DMS153 (cell line): ENCODE data around the gene RAB22A.

Experiments
- DNase-seq: peaks from one replicate; lab custom pipeline; 2025; lab: John Stamatoyannopoulos, UW

RAB22A gene

DNA sequence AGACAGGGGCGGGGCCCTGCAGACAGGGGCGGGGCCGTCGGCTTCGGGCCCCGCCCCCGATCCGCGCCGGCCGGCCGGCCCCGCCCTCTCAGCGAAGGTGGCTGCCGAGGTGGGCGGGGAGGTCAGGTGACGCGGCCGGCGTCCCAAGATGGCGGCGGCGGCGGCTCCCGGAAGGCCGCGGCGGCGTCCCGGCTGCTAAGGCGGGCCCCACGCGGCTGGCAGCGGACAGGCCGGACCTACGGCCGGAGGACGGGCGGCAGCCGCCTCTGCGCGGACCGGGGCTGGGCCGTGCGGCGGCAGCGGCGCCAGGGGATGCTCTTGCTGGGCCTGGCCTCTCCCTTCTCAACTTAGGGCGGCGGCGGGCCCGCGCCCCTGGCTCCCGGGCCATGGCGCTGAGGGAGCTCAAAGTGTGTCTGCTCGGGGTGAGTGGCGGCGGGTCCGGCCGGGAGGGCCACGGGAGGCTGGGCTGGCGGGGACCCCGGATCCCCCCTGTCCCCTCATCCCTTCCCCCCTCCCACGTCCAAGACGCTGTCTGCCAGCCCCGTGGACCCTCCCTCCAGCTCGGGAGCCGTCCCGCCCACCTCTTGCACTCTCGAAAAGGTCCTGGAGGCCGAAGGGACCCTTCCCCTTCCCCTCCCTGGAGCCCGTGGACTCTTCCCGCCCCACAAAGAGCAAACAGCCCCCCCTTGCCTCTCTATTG lies at the start of gene RAB22A:
Gene RAB22A (plus strand): TSS at position 125 of the 700 bp plus-strand sequence. CDS start 262 bp downstream, at position 387.
- DNase-seq: no peak

- no peak for DNase-seq
These were observed 49.5 kb upstream of the RAB22A start for GRCh38 chr20:58260006-58260405.

GRCh38 chr20:58261660-58262059 lies 47.9 kb upstream of the RAB22A start:
- no peak for DNase-seq

- DNase-seq: no peak
These were observed 45.2 kb upstream of the RAB22A start for GRCh38 chr20:58264271-58264670.

- DNase-seq: no peak
These were observed 41.9 kb upstream of the RAB22A start for GRCh38 chr20:58267389-58268215.

DNA sequence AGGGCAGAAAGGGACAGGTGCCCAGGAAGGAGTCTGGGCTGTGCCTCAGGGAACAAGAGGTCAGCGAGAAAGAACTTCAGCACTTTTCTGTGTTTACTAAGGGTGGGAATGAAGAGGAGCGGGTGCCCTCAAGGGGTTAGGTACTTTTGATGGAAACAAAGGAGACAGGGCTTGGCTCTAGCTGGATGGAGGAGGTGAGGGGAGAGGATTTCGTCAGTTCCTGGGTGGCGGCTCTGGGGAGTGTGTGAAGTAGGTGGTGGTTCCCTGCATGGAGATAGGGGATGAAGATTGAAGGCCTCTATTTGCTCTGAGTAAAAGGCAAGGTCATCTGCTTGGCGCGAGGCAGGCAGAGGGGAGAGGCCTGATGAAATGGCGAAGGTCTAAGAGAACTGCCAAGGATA lies 41.1 kb upstream of the RAB22A start:
- no peak for DNase-seq

DNA sequence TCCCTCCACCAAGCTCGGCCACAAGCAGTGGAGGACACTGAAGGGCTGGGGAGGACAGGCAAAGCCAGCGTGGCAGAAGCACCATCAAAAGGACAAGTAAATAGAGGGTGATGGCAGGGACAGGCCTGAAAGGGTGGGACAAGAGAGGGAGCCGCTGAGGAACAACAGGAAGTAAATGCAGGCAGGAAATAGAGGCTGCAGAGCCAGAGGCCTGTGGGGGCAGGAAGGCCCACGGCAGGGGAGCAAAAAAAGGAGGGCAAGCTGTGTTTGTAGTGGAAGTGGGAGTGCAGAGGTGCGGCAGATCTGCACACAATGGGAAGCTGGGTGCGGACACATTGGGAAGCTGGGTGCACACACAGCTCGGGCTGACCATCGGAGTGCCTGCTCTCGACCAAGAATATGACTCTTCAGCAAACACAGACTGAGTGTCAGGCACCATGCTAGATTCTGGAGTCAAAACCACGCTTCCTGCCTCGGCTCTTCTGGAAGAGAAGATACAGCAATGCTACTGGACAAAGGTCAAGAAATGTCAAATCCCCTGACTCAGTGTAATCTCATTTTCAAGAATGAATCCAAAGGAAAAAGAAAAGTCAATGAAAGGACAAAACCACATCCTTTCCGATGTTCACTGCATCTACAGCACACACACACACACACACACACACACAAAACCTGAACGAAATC lies 40.4 kb upstream of the RAB22A start:
- no peak for DNase-seq

DNA sequence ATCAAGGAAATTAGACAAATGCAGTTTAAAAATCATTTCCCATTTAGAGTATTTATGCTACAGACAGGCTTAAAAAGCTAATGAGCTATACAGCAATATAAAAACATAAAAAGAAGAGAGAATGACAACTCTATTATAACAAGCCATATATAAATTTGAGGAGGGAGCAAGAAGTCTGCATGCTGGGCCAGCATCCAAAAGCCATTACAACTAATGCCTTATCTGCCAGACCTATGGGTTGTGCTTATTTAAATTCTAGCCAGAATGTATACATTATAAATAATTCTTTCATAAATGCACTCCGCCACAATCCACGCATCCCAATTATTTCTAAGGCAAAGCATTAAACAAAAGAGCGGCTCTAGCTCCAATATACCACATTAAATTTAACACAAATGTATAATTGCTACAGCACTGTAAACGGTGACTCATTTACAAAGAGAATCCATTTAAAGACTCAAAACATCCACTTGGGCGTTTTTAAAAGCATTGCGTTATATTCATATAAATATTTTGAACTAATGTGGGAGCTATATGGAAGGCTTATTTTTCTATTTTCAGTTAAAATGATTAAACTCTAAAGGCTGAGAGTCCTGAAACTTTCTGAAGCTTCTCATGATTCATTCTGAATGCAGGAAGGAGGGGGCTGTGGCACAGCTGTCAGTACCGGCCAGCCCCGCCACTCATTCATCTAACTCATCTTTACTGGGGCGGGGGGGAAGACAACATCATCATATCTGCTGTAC lies 37.7 kb upstream of the RAB22A start:
- no peak for DNase-seq

DNA sequence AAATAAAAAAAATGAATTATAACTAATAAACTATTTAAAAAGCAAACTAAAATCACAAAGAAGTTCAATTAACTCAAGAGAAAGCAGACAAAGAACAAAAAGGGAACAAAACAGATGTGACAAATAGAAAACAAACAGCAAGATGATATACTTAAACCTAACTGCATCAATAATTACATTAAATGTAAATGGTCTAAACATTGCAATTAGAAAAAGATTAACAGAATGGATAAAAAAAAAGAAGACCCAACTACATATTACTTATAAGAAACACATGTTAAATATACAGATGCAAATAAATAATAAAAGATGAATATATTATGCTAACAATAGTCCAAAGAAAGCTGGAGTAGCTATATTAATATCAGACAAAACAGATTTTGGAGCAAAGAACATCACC lies 35.1 kb upstream of the RAB22A start:
- DNase-seq: no peak

DNA sequence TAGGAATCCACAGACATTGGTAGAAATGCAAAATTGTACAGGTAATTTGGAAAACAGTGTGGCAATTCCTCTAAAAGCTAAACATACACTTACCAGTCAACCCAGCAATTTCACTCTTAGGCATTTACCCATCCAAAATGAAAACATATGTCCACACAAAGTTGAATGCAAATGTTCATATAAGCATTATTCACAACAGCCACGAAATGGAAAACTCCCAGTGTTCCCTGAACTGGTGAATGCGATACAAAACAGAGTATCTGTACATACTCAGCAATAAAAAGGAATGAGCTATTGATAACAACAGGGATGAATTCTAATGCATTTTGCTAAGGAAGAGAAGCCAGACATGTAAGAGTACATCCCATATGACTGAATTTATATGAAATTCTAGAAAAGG lies 32.4 kb upstream of the RAB22A start:
- no peak for DNase-seq

DNA sequence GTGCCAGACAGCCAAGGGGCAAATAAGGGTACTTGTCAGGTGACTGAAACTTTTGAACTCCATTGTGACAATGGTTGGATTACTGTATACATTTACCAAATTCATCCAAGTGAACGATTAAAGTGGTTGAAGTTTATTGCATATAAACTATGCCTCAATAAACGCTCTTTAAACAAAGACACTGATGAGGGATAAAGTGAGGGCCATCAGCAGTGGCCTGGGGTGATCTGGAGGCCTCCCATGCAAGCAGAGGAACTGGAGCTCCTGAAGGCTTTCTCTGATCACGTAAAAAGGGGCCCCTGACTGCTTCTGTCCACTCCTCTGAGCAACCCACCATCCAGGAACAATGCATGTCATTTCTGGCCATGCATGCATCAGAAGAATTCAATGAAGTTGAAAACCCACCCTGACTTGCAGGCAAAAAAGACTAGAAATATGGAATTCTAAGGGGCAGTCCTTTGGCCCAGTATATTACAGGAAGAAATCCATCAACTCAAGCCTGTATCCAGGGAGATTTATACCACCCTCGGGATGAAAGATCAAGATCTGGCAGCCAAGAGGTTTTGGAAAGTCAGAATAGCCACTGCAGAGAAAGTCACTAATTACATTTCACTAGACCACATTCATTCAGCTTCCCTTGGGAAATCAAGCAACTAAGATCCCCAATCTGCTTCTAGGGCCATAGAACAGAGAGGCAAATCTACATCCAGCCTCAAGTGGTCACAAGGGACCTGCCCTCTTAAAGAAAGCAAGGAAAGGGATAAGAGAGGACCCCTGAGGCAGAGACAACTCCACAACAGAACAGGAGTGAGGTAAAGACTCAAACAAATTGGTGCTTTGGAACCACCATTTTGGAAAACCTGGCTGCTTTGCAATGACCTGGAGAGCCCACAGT lies 31.7 kb upstream of the RAB22A start:
- DNase-seq: no peak

- DNase-seq: no peak
These were observed 22.8 kb upstream of the RAB22A start for GRCh38 chr20:58286729-58287128.

DNA sequence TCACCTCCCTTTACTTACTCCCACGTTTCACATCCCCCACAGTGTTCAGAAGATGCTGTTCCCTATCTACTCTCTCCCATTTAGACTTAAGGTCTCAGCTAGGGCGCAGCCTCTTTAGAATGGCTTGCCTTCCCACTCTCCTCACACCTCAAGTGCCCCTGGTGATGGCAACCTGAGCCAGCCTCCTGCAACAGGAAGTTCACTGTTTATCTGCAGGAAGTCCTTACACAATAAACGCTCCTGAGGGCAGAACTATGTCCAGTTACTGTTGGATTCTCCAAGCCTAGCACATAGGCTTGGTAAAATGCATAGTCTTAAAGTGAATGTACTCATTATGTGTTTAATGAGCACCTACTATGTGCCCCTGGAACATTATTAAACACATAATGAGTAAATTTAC lies 21.9 kb upstream of the RAB22A start:
- no peak for DNase-seq

DNA sequence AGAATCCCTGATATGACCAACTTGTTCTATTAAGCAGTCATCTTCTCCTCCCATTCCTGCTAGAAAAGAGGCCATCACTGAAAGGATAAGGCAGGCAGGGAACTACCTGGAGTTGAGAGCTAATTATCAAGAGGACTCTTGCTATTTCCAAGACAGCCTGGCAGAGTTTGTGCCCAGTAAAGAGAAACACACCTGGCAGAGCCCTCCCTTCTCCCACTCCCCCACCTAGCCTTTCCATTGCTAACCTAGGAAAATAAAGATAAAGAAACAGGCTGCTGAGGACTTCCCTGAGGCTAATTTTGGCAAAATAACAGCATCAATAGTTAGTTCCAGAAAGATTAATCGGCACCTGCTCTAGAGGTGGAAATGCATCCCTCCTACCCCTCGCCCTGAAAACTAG lies 20.4 kb upstream of the RAB22A start:
- DNase-seq: no peak

DNA sequence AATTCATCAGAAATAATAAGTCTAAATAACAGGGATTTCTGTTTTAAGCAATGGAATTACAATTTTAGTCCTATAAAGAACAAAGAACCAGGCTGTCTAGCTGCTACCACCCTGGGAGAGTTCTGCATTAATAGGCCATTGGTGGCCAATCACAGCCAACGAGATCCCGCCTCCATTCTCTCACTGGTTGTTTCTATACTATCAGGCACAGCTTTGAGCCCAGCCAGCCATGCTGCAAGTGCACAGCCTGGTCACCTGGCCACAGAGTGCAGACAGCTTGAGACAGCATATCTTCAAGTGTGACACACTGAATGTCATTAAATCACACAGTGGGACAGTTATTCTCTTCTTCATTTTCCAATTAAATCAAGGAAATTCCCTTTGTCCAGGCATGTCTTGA lies 16.1 kb upstream of the RAB22A start:
- DNase-seq: no peak

- DNase-seq: no peak
These were observed 14.7 kb upstream of the RAB22A start for GRCh38 chr20:58294497-58295455.

DNA sequence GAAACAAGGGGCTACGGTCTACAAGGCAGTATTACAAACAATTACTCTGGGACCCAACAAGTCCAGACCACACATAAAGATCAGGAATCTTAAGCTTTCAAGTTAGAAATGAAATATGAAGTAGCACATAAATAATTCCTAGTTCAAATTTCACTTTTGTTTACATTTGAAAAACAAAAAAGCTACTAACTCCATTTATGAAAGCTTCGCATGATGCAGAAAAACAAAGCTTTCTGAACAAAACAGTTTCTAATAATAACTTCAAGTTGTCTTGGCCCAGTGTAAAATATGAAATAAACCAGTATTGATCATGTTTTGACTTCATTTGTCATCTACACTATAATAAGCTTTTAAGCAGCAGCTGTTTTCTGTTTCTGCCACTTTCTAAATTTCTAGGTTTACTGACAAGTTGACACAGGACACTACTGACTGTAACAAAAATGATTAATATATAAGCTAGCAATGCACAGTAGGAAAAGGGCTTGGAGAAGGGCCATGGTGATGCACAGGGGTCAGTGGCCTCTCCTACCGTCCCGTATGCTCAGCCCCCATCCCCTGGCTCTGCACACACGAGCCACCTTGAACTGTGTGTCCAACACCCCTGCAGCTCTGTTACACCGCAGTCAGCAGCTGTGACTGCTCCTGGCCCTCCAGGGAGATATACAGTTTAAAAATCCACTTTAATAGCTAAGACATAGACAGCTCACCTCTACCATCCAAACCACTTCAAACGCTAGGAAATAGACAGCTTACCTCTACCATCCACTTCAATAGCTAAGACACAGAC lies 13.3 kb upstream of the RAB22A start:
- DNase-seq: no peak

GRCh38 chr20:58297394-58297793 lies 12.1 kb upstream of the RAB22A start:
- no peak for DNase-seq

GRCh38 chr20:58300321-58300720 lies 9.2 kb upstream of the RAB22A start:
- no peak for DNase-seq
